ENCODE measurements around the gene CARD11. TPM values are rescaled to one million over a fixed set of nuclear protein-coding genes. Genes with fewer than 3 reads are reported as not detected.

CARD11 gene
- total and polyA plus RNA-seq, 12 donors, result 0.61 to 19.3 (median 2.7) TPM

GRCh38 chr7:2905500-2905899 lies 138.2 kb downstream of the CARD11 start:
- Histone ChIP-seq H3K27ac (no peak overlapping the region), H3K36me3 (replicated peaks in 1 of 2) (no peaks in the 10 kb centered on the region), H3K9me3 (replicated peaks in 1 of 3) (no peaks in the 10 kb centered on the region), H3K27me3 (no peaks in the 10 kb centered on the region), H3K4me3 (no peak overlapping the region), H3K4me1 (replicated peaks in 1 of 2) (no peaks in the 10 kb centered on the region)
- intact Hi-C loops (cut with DNase I), result no loop called here
- WGBS, 4 donors, result 89 to 97% (median 90%) methylated on average over 5 to 8 of the region's 8 CpGs
- no peak for TF ChIP-seq CTCF (IDR thresholded peaks at IDR 0.05)
- TF ChIP-seq POLR2A (IDR thresholded peaks at IDR 0.05), result no peak
- no peak for DNase-seq

GRCh38 chr7:2905027-2905426 lies 138.6 kb downstream of the CARD11 start:
- intact Hi-C loops (cut with DNase I), result no loop called here
- H3K9me3 ChIP-seq (replicated peaks in 1 of 3), result no peaks in the 10 kb centered on the region
- 84 to 95% (median 89%) methylated on average over 3 of the region's 3 CpGs for WGBS, 4 donors

GRCh38 chr7:2904202-2904601 lies 139.5 kb downstream of the CARD11 start:
- intact Hi-C loops (cut with DNase I), result no loop called here
- no peaks in the 10 kb centered on the region for H3K4me1 ChIP-seq (replicated peaks in 1 of 2)
- no peaks in the 10 kb centered on the region for H3K9me3 ChIP-seq (replicated peaks in 1 of 3)
- DNase-seq, result no peak
- 70 to 83% (median 80%) methylated on average over 16 of the region's 16 CpGs for WGBS, 4 donors
- no peaks in the 10 kb centered on the region for H3K36me3 ChIP-seq (replicated peaks in 1 of 2)
- H3K27me3 ChIP-seq, result no peaks in the 10 kb centered on the region
- no peak overlapping the region for H3K27ac ChIP-seq
- H3K4me3 ChIP-seq, result no peak overlapping the region
- TF ChIP-seq CTCF (IDR thresholded peaks at IDR 0.05) (no peak), POLR2A (IDR thresholded peaks at IDR 0.05) (no peak)

More at GRCh38 chr7:2905027-2905426, 138.6 kb downstream of the CARD11 start:
- Histone ChIP-seq H3K36me3 (replicated peaks in 1 of 2) (no peaks in the 10 kb centered on the region), H3K4me3 (no peak overlapping the region), H3K4me1 (replicated peaks in 1 of 2) (no peaks in the 10 kb centered on the region), H3K27me3 (no peaks in the 10 kb centered on the region), H3K27ac (no peak overlapping the region)
- no peak for DNase-seq
- TF ChIP-seq POLR2A (IDR thresholded peaks at IDR 0.05), result no peak
- no peak for TF ChIP-seq CTCF (IDR thresholded peaks at IDR 0.05)

GRCh38 chr7:2903682-2904162 lies 139.9 kb downstream of the CARD11 start:
- TF ChIP-seq CTCF (IDR thresholded peaks at IDR 0.05) (no peak), POLR2A (IDR thresholded peaks at IDR 0.05) (no peak)
- no peaks in the 10 kb centered on the region for H3K27me3 ChIP-seq

More at GRCh38 chr7:2903682-2904162, 139.9 kb downstream of the CARD11 start:
- H3K36me3 ChIP-seq (replicated peaks in 1 of 2), result no peaks in the 10 kb centered on the region
- WGBS, 4 donors, result 75 to 86% (median 77%) methylated on average over 7 to 15 of the region's 15 CpGs
- no peaks in the 10 kb centered on the region for H3K9me3 ChIP-seq (replicated peaks in 1 of 3)
- H3K4me1 ChIP-seq (replicated peaks in 1 of 2), result no peaks in the 10 kb centered on the region
- H3K27ac ChIP-seq, result no peak overlapping the region
- DNase-seq, result no peak
- intact Hi-C loops (cut with DNase I), result no loop called here
- no peak overlapping the region for H3K4me3 ChIP-seq
